ENCODE measurements around the gene PRICKLE4. TPM values are rescaled to one million over a fixed set of nuclear protein-coding genes. Genes with fewer than 3 reads are reported as not detected.

PRICKLE4 gene
- total RNA-seq, 1 experiment from 2014 or later = 2.9 TPM

GRCh38 chr6:41741625-41742490, 38.7 kb upstream of the PRICKLE4 start:
- Histone ChIP-seq H2AFZ (ENCODE audit: low read depth, low read length, poor library complexity, severe bottlenecking) (no peak overlapping the region), H3K9ac (ENCODE audit: low read length) (no peak overlapping the region), H3K36me3 (ENCODE audit: control insufficient read depth in 1 of 2, insufficient read depth in 2 of 2, low read length in 2 of 2) (no peaks in the 10 kb centered on the region), H3K4me2 (ENCODE audit: low read length) (peak overlapping the region; percentile 46), H3K9me3 (ENCODE audit: control insufficient read depth in 1 of 2, insufficient read depth in 1 of 2, low read depth in 1 of 2, low read length in 2 of 2) (no peaks in the 10 kb centered on the region), H3K9me2 (ENCODE audit: insufficient read depth) (no peaks in the 10 kb centered on the region), H3K27me3 (ENCODE audit: insufficient read depth, low read length) (no peaks in the 10 kb centered on the region), H3K4me1 (ENCODE audit: control insufficient read depth in 1 of 2, insufficient read depth in 2 of 2, low read length in 2 of 2) (peaks cover 6 to 19% of the 10 kb centered on the region in 2 experiments; a peak in 3 of 4 replicates), H3K27ac (ENCODE audit: low read depth, low read length) (no peak overlapping the region), H3K4me3 (replicated peaks in 1 of 2; ENCODE audit: low read depth in 1 of 2, low read length in 2 of 2) (no peak overlapping the region), H3K79me2 (ENCODE audit: insufficient read depth, low read length) (no peaks in the 10 kb centered on the region), H4K20me1 (ENCODE audit: insufficient read depth) (no peaks in the 10 kb centered on the region)
- ChIA-PET CTCF (no interaction called here), POLR2A (no interaction called here), RAD21 (ENCODE audit: low non-redundant PET in 1 of 2, low total read pairs in 2 of 2, uncharacterized antibody in 2 of 2, unreplicated experiment in 2 of 2) (no interaction called here)
- TF ChIP-seq ATF3 (IDR thresholded peaks at IDR 0.05) = no peak
- TF ChIP-seq CTCF (IDR thresholded peaks at IDR 0.05 in 2 of 3, conservative IDR thresholded peaks at IDR 0.05 in 1 of 3; ENCODE audit: borderline replicate concordance in 1 of 3, insufficient read depth in 1 of 3, low read depth in 2 of 3, low read length in 2 of 3) = no peak
- no peak for TF ChIP-seq REST (IDR thresholded peaks at IDR 0.05; ENCODE audit: low read depth)
- no peak for TF ChIP-seq YY1 (IDR thresholded peaks at IDR 0.05; ENCODE audit: extremely low read depth, insufficient replicate concordance, low read depth, low read length)
- no peak for TF ChIP-seq ZBTB33 (IDR thresholded peaks at IDR 0.05; ENCODE audit: extremely low read depth, insufficient replicate concordance, low read length)
- no TSS peak for BruUV-seq (replicated peaks)
- ATAC-seq (peak; percentile 35), DNase-seq (ENCODE audit: low read depth, low spot score) (no peak)
- intact Hi-C loops (cut with micrococcal nuclease) = no loop called here

All from HCT116 (cell line).